EH (cell line): ENCODE results near the gene CDK11B.

Experiments
- DNase-seq: peaks from one replicate; pipeline ENCODE4 v3.0.0-alpha.2; 2015; ENCODE audit warnings: low read depth

The CDK11B gene

DNA sequence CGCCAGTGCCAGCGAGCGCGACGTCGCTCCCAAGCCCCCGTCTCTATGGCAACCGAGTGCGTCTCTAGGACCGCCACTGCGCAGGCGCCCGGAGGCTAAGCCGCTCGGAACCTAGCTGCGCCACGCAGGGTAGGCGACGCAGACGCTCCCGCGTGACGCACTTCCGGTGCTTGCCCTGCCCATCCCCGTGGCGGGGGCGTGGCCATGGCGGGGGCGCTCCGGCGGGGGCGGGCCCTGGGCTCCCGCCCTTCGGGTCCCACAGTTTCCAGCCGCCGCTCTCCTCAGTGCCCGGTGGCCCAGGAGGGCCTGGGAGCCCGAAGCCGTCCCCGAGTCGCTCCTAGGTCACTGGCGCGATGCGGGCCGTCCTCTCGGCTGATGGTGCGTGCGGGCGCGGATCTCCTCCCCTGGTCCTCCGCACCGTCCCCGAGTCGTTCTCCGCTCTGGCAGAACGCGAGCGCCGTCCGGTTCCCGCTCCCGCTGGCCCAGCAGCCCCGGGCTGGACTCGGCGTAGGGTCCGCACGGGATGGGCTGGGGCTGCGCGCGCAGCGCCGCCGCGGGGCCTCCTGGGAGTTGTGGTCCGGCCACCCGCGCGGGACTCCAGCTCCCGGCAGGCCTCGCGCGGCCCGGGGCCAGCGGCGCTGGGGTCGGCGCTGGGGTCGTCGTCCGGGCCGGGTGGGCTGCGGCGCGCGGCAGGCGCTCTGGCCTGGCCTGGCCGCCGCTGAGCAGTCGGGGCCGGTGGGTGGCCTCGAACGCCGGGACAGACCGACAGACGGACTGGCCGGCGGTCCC is 43.4 kb downstream of the CDK11B start, which contains the start of gene MIB2:
Gene MIB2 (plus strand): TSS at position 245 of the 789 bp plus-strand sequence. CDS start 7,953 bp downstream, outside the sequence.
- DNase-seq = peak; percentile 96

DNA sequence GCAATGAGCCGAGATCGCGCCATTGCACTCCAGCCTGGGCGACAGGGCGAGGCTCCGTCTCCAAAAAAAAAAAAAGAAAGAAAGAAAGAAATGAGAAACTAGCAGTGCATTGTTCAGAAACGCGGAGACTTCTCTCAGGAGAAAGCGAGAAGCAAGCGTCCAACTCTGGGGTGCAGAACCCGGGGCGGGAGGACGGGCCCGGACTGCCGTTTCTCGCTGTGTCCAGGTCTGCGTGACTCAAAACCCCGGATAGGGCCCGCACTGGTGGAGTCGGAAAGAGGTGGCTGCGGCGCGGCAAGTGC is 43.9 kb downstream of the CDK11B start:
- no peak for DNase-seq

- DNase-seq = peak; percentile 15
Measured at GRCh38 chr1:1614204-1614953, 44.4 kb downstream of the CDK11B start.

DNA sequence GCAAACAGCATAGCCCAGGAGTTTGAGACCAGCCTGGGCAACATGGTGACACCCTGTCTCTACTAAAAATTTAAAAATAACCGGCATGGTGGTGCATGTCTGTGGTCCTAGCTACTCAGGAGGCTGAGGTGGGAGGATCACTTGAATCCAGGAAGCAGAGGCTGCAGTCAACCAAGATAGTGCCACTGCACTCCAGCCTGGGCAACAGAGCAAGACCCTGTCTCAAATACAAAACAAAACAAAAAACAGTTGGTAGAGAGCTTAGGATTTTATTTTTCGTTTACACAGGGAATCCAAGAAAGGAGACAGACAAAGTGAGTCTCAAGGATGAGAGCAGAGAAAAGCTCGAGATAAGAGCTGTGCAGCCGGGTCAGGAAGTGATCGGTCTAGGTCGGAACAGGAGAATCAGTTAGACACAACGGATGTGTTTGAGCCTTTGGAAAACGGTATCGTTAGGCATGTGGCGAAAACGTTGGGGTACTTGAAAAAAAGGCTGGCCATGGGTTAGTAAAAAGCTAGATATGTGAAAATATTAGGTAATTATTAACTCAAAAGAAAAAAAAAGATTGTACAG is 45.2 kb downstream of the CDK11B start:
- no peak for DNase-seq

GRCh38 chr1:1612104-1612400 is 46.8 kb downstream of the CDK11B start:
- DNase-seq = no peak

- no peak for DNase-seq
Measured at GRCh38 chr1:1610796-1611195, 48.0 kb downstream of the CDK11B start.

DNA sequence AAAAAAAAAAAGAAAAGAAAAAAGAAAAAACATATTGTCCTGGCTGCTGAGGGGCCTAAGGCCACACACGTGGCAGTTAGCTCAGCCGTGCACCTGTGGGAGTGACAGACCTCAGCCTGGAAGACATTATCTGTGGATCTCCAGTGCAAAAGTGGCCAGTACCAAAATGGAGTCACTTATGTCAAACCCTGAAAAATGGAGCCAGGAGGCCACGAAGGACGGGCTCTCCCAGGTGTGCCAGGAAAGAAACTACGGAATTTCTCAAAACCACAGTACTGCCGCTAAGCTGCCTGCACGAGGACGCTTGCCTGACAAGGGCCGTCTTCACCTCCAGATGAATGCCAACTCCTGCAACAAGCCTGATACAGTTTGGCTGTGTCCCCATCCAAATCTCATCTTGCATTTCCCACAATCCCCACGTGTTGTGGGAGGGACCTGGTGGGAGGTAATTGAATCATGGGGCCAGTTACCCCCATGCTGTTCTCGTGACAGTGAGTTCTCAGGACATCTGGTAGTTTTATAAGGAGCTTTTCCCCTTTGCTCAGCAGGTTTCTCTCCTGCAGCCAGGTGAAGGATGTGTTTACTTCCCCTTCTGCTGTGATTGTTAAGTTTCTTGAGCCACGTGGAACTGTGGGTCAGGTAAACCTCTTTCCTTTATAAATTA is 48.9 kb downstream of the CDK11B start:
- DNase-seq = no peak

- no peak for DNase-seq
Measured at GRCh38 chr1:1606232-1606631, 52.6 kb downstream of the CDK11B start.

GRCh38 chr1:1605724-1606123 is 53.1 kb downstream of the CDK11B start:
- no peak for DNase-seq

GRCh38 chr1:1605034-1605591 is 53.7 kb downstream of the CDK11B start:
- DNase-seq = no peak

- no peak for DNase-seq
Measured at GRCh38 chr1:1604374-1605033, 54.3 kb downstream of the CDK11B start.

DNA sequence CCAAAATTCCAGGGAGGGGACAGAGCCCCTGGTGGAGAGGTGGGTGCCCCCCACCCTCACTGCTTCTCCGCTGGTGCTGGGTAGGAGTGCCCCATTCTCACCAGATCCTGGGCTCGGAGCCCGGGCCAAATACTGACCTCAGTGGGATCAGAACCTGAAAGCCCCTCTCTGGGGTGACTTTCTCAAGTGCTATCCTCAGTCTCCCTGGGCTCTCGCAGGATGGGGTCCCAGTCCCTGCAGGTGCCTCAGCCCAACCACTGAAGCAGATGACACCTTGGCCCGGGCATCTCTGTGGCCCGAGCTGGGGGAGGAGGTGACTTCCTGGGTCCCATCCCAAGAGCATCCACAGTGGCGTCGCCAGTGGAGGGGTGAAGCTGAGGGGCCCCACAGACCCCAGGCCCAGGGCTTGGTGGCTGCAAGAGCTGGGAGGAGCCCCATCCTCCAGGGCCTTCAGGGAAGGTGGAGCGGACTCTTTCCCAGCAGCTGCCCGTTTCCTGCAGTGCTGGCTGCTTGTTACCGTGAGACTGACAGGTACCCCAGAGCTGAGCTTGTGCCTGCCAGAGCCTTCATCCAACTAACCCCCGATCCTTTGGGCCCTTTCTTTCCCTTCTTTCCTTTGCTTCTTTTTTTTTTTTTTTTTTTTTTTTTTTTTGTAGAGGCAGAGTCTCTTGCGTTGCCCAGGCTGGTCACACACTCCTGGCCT is 55.0 kb downstream of the CDK11B start:
- DNase-seq = no peak

- no peak for DNase-seq
Measured at GRCh38 chr1:1602968-1603506, 55.8 kb downstream of the CDK11B start.

DNA sequence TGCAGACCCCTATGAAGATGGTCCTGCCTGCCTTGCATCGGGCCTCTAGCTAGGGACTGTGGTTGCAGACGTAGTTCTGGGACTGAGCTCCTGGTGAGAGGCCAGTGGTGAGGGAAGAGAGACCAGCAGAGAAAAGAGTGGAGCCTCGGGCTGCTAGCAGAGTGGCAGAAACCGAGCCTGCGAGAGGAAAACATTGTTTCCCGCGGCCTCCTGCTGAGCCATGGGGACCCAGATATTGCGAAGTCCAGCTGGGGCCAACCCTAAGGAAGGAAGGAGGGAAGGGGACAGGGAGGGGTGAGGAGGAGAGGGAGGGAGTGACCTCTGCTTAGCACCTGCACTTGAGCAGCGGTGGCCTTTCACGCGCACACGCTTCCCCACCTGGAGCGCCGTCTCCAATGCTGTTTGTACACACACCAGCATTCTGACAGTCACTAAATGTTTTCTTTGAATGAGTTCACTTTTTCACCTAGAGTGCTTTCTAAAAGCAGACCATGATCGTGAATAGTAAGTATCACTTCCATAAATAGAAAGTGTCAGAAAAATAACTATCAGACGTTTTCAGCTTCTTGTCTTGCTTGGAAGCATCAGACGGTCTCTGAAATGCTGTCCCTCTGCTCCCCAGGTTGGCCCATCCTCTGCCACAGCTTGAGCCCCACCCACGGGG is 56.4 kb downstream of the CDK11B start:
- DNase-seq = no peak

- no peak for DNase-seq
Measured at GRCh38 chr1:1601564-1602303, 57.1 kb downstream of the CDK11B start.

DNA sequence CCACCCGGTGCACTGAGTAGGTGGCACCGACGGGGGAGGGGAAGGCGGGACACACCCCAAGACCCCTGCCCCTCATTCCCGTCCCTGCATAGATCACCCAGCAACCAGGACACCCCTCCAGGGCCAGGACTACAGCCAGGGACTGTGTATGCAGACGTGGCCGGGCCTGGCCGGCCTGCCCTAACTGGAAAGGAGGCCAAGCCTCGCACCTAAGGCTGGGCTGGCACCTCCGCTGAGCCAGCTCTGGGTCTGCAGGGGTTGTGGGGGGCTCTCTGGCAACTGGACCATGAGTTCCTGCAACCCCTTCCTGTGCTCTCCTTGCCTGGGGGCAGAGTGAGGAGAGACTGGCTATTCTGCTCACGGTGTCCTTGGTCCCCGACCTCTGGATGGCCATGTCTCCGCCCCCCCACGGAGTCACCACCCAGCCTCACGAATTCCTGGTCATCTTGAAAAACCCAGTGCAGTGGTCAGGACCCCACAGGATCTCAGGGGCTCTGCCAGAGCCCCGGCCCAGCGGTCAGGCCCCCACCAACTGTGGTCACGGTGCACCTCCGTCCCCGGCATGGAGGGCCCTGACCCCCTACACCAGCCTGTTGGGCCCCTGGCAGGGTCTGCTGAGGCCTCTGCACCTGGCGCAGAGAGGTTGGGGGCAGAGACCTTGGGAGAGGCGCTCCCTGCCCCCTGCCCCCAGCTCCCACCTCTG is 57.8 kb downstream of the CDK11B start:
- DNase-seq = no peak

DNA sequence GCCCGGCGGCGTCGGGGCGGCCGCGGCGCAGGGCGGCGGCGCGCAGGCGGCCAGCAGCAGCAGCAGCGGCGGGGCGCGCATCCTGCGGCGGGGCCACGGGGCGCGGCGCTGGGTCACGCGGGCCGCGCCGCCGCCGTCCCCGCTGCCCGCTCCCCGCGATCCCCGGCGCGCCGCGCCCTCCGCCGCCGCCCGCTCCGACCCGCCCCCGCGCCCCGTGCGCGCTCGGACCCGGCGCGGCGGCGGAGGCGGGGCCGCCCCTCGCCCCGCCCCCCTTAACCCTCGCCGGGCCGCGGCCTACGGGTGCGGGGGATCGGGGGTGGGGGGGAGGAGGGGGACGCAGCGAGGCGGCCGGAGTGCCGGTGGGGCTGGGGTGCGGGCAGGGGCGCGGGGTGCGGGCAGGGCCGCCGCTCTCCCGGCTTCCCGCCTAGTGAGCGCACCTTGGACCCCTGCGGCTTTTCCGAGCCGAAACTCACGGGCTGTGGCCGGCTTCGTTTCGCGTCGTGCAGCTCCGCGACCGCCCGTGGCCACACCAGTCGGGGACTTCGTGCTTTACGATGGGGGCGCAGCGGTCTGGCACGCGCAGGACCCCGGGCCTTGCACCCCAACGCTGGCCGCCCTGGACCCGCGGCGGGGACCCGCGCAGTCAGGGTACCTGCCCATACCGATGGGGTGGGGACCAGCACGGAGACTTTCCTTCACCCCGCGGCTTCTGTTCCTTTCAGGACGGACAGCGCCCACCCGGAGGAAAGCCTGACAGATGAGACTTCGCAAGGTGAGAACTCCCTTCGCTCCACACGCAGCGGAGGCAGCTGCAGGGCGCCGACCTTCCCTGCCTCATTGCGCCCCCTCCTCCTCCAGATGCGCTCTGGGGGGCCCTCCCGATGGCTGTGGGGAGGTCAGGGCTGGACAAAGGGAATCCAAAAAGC is 58.6 kb downstream of the CDK11B start, which contains the start of gene FNDC10:
Gene FNDC10 (minus strand): TSS at position 201 of the 926 bp plus-strand sequence. CDS start 120 bp downstream, at position 81.
- peak; percentile 18 for DNase-seq
